HCT116 (cell line): ENCODE results near the gene BMAL1. TPM values are rescaled to one million over a fixed set of nuclear protein-coding genes. Genes with fewer than 3 reads are reported as not detected.

Experiments used
- total RNA-seq: library from RNA; stranded (reverse); gene quantifications from one replicate; pipeline ENCODE4 v1.2.1, GENCODE V29; 2021; ENCODE audit not compliant: unreplicated experiment

The BMAL1 gene
- total RNA-seq, 1 experiment from 2014 or later, result 17.6 TPM

Other genes with a start within 250 kb of the BMAL1 start
- gene BTBD10, start 185.4 kb downstream of the BMAL1 start, total RNA-seq, result 17.0 TPM
- not detected for gene PTH, start 218.2 kb downstream of the BMAL1 start, total RNA-seq